ENCODE results near the gene TMEM182. TPM values are rescaled to one million over a fixed set of nuclear protein-coding genes. Genes with fewer than 3 reads are reported as not detected.

Gene TMEM182
- total RNA-seq, 6 experiments from 2014 or later = 1.2 to 5.9 (median 2.3) TPM

- H3K36me3 ChIP-seq = no peaks in the 10 kb centered on the region
- ATAC-seq (peak; percentile 81 to 88 (median 82)), DNase-seq (peak; percentile 59 to 85 (median 72))
- peak overlapping the region; percentile 37 to 74 (median 58) for H3K27ac ChIP-seq
- H3K4me1 ChIP-seq = peaks cover 0 to 30% (median 13%) of the 10 kb centered on the region in 4 donors
- TF ChIP-seq CTCF (IDR thresholded peaks at IDR 0.05) = no peak
- no peak for TF ChIP-seq POLR2A (IDR thresholded peaks at IDR 0.05)
- intact Hi-C loops (cut with DNase I) = loop anchor here in 1 of 2 donors (10.0 kb wide), 1 partner anchor 47 kb away; no protein-coding TSS in a partner anchor
- 28% methylated on average over 9 of the region's 11 CpGs for WGBS (ENCODE audit: insufficient coverage, low coverage, low lambda C conversion rate, missing lambda C conversion rate)
- peaks cover 0 to 9% (median 0%) of the 10 kb centered on the region in 4 donors for H3K9me3 ChIP-seq
- no peak overlapping the region for H3K4me3 ChIP-seq
- H3K27me3 ChIP-seq = no peaks in the 10 kb centered on the region
These were observed 40.2 kb downstream of the TMEM182 start for GRCh38 chr2:102801858-102802699.

GRCh38 chr2:102803041-102803896 is 41.4 kb downstream of the TMEM182 start:
- WGBS (ENCODE audit: insufficient coverage, low coverage, low lambda C conversion rate, missing lambda C conversion rate) = 78% methylated on average over 8 of the region's 13 CpGs
- ATAC-seq = peak in 1 of 4 donors; percentile 7
- Histone ChIP-seq H3K27me3 (no peaks in the 10 kb centered on the region), H3K4me1 (peaks cover 0 to 20% (median 10%) of the 10 kb centered on the region in 4 donors), H3K4me3 (no peak overlapping the region), H3K36me3 (no peaks in the 10 kb centered on the region), H3K27ac (peak overlapping the region in 2 of 3 donors; percentile 45 to 74), H3K9me3 (peaks cover 0 to 9% (median 0%) of the 10 kb centered on the region in 4 donors)
- TF ChIP-seq POLR2A (IDR thresholded peaks at IDR 0.05) (no peak), CTCF (IDR thresholded peaks at IDR 0.05) (no peak)
- intact Hi-C loops (cut with DNase I) = loop anchor here in 1 of 2 donors (10.0 kb wide), 1 partner anchor 48 kb away; no protein-coding TSS in a partner anchor
- no peak for DNase-seq

GRCh38 chr2:102803897-102804217 is 42.0 kb downstream of the TMEM182 start:
- no peak for ATAC-seq
- Histone ChIP-seq H3K4me3 (no peak overlapping the region), H3K27me3 (no peaks in the 10 kb centered on the region), H3K4me1 (peaks cover 0 to 20% (median 10%) of the 10 kb centered on the region in 4 donors), H3K27ac (peak overlapping the region in 1 of 3 donors; percentile 19), H3K9me3 (peaks cover 0 to 9% (median 0%) of the 10 kb centered on the region in 4 donors), H3K36me3 (no peaks in the 10 kb centered on the region)
- no peak for DNase-seq
- 60% methylated on average over 2 of the region's 5 CpGs for WGBS (ENCODE audit: insufficient coverage, low coverage, low lambda C conversion rate, missing lambda C conversion rate)
- intact Hi-C loops (cut with DNase I) = loop anchor here in 1 of 2 donors (10.0 kb wide), 1 partner anchor 49 kb away; no protein-coding TSS in a partner anchor
- TF ChIP-seq POLR2A (IDR thresholded peaks at IDR 0.05) = no peak

GRCh38 chr2:102806250-102806837 is 44.5 kb downstream of the TMEM182 start:
- intact Hi-C loops (cut with DNase I) = loop anchor here in 1 of 2 donors (10.0 kb wide), 1 partner anchor 52 kb away; no protein-coding TSS in a partner anchor

More at GRCh38 chr2:102806250-102806837, 44.5 kb downstream of the TMEM182 start:
- TF ChIP-seq POLR2A (IDR thresholded peaks at IDR 0.05) = no peak
- TF ChIP-seq CTCF (IDR thresholded peaks at IDR 0.05) = peak; percentile 82 to 87 (median 84)
- WGBS (ENCODE audit: insufficient coverage, low coverage, low lambda C conversion rate, missing lambda C conversion rate) = 22% methylated on average over 9 of the region's 9 CpGs
- Histone ChIP-seq H3K36me3 (no peaks in the 10 kb centered on the region), H3K9me3 (no peaks in the 10 kb centered on the region), H3K27ac (no peak overlapping the region), H3K4me1 (peaks cover 0 to 20% (median 10%) of the 10 kb centered on the region in 4 donors), H3K4me3 (no peak overlapping the region), H3K27me3 (no peaks in the 10 kb centered on the region)
- DNase-seq (peak; percentile 49 to 81 (median 66)), ATAC-seq (peak; percentile 71 to 80 (median 76))
